IMR-90 (cell line): ENCODE results near the gene TTC31. TPM values are rescaled to one million over a fixed set of nuclear protein-coding genes. Genes with fewer than 3 reads are reported as not detected.

Experiments
- ATAC-seq: fragments of 200-7000 bp; cut with Tn5 transposase; 2 replicates; pipeline ENCODE4 v1.9.1; 2020; ENCODE audit warnings: low read depth, mild to moderate bottlenecking, moderate library complexity
- BruUV-seq: library from RNA; stranded (reverse); fragments of 400-500 nt; replicated peaks from 2 replicates; lab custom pipeline; 2021; lab: Mats Ljungman, UMichigan
- CTCF ChIA-PET: fragments of 300-600 bp; formaldehyde crosslinking; extraction: SDS; loops from one replicate; lab custom pipeline; 2021; ENCODE audit warnings: antibody characterized with exemption; lab: Yijun Ruan, JAX
- POLR2A ChIA-PET: fragments of 300-600 bp; sonication (Branson Sonifier 250); formaldehyde crosslinking; loops from one replicate; lab custom pipeline; 2022; ENCODE audit warnings: antibody characterized with exemption; ENCODE audit not compliant: unreplicated experiment; lab: Charles Lee
- DNase-seq: peaks from one replicate; pipeline ENCODE4 v3.0.0; 2013
- H2AFZ ChIP-seq: replicated peaks from 2 replicates; pipeline ENCODE3; 2013; ENCODE audit warnings: low read length, mild to moderate bottlenecking; ENCODE audit not compliant: poor library complexity
- H2AK5ac ChIP-seq: 2 replicates; pipeline ENCODE4 v1.6.1; 2013; ENCODE audit warnings: low read depth, low read length, inconsistent platforms
- H2AK9ac ChIP-seq: replicated peaks from 2 replicates; pipeline ENCODE3; 2013; ENCODE audit warnings: mild to moderate bottlenecking, low read depth, low read length, moderate library complexity; ENCODE audit not compliant: poor library complexity
- H2BK120ac ChIP-seq: 2 replicates; pipeline ENCODE4 v1.6.1; 2013; ENCODE audit warnings: low read depth, low read length, inconsistent platforms
- H2BK15ac ChIP-seq: 3 replicates; pipeline ENCODE4 v1.6.1; 2013; ENCODE audit warnings: low read depth, low read length, inconsistent platforms
- H2BK20ac ChIP-seq: 2 replicates; pipeline ENCODE4 v1.6.1; 2013; ENCODE audit warnings: low read depth, mild to moderate bottlenecking, inconsistent platforms, low read length, moderate library complexity
- H2BK5ac ChIP-seq: 2 replicates; pipeline ENCODE4 v1.6.1; 2013; ENCODE audit warnings: mild to moderate bottlenecking, low read depth, low read length, inconsistent platforms; ENCODE audit not compliant: poor library complexity, severe bottlenecking
- H3K14ac ChIP-seq: replicated peaks from 2 replicates; pipeline ENCODE4 v1.6.1; 2013; ENCODE audit warnings: low read depth, low read length, inconsistent platforms
- H3K18ac ChIP-seq: 2 replicates; pipeline ENCODE4 v1.6.1; 2013; ENCODE audit warnings: low read depth, low read length, control low read depth
- H3K23ac ChIP-seq: 2 replicates; pipeline ENCODE4 v1.6.1; 2013; ENCODE audit warnings: low read depth, low read length, inconsistent platforms
- H3K27ac ChIP-seq: 2 replicates; pipeline ENCODE4 v1.5.1; 2013; ENCODE audit warnings: mild to moderate bottlenecking, control low read depth, low read length; ENCODE audit not compliant: insufficient read depth
- H3K27me3 ChIP-seq: 2 replicates; pipeline ENCODE4 v1.6.1; 2013; ENCODE audit warnings: low read length; ENCODE audit not compliant: control insufficient read depth, insufficient read depth
- H3K36me3 ChIP-seq: 2 replicates; pipeline ENCODE4 v1.6.1; 2013; ENCODE audit warnings: low read length, mixed read lengths; ENCODE audit not compliant: control insufficient read depth, insufficient read depth
- H3K4ac ChIP-seq: 2 replicates; pipeline ENCODE4 v1.6.1; 2013; ENCODE audit warnings: low read depth, low read length, inconsistent platforms
- H3K4me1 ChIP-seq: 2 replicates; pipeline ENCODE4 v1.6.1; 2013; ENCODE audit warnings: low read length, mixed read lengths; ENCODE audit not compliant: control insufficient read depth, insufficient read depth
- H3K4me2 ChIP-seq: 2 replicates; pipeline ENCODE4 v1.6.1; 2013; ENCODE audit warnings: low read depth, mild to moderate bottlenecking, control low read depth, low read length, moderate library complexity
- H3K4me3 ChIP-seq: 2 replicates; pipeline ENCODE4 v1.5.1; 2013; ENCODE audit warnings: low read depth, mild to moderate bottlenecking, control low read depth, low read length, moderate library complexity; ENCODE audit not compliant: insufficient read depth
- H3K56ac ChIP-seq: 2 replicates; pipeline ENCODE4 v1.6.1; 2013; ENCODE audit warnings: low read length, inconsistent platforms; ENCODE audit not compliant: insufficient read depth; ENCODE audit errors: extremely low read depth
- H3K79me1 ChIP-seq, 2 experiments: 2 replicates each; pipeline ENCODE4 v1.6.1; 2013; ENCODE audit warnings: low read length in 2 of 2, inconsistent platforms in 1 of 2, low read depth in 1 of 2
- H3K9ac ChIP-seq: 2 replicates; pipeline ENCODE4 v1.6.1; 2013; ENCODE audit warnings: low read depth, low read length, control low read depth
- H3K9me1 ChIP-seq: 2 replicates; pipeline ENCODE4 v1.6.1; 2013; ENCODE audit warnings: low read length, inconsistent platforms; ENCODE audit not compliant: insufficient read depth
- H3K9me3 ChIP-seq: 2 replicates; pipeline ENCODE4 v1.6.1; 2013; ENCODE audit warnings: low read length; ENCODE audit not compliant: control insufficient read depth, insufficient read depth
- H4K20me1 ChIP-seq: 2 replicates; pipeline ENCODE4 v1.6.1; 2013; ENCODE audit warnings: low read length, inconsistent platforms; ENCODE audit not compliant: insufficient read depth
- H4K5ac ChIP-seq: 2 replicates; pipeline ENCODE4 v1.6.1; 2013; ENCODE audit warnings: mild to moderate bottlenecking, low read depth, low read length, control low read depth
- H4K8ac ChIP-seq, 2 experiments: 2 replicates each; pipeline ENCODE4 v1.6.1; 2013; ENCODE audit warnings: low read depth in 2 of 2, low read length in 2 of 2, control low read depth in 1 of 2, inconsistent platforms in 1 of 2
- H4K91ac ChIP-seq: 2 replicates; pipeline ENCODE4 v1.6.1; 2013; ENCODE audit warnings: low read depth, low read length, inconsistent platforms; ENCODE audit not compliant: insufficient read depth
- CTCF ChIP-seq: conservative IDR thresholded peaks from 2 replicates; pipeline ENCODE4 v1.5.1; 2012; ENCODE audit warnings: mild to moderate bottlenecking, low read depth, low read length, improper control_type of control experiment
- MAFK ChIP-seq: IDR thresholded peaks from 2 replicates; pipeline ENCODE4 v1.6.1; 2012; ENCODE audit warnings: low read depth, low read length, improper control_type of control experiment
- RAD21 ChIP-seq: IDR thresholded peaks from 2 replicates; pipeline ENCODE4 v1.6.1; 2012; ENCODE audit warnings: low read length, improper control_type of control experiment
- RCOR1 ChIP-seq: IDR thresholded peaks from 2 replicates; pipeline ENCODE4 v1.6.1; 2012; ENCODE audit warnings: mild to moderate bottlenecking, low read length, improper control_type of control experiment; ENCODE audit not compliant: insufficient replicate concordance
- RFX5 ChIP-seq: IDR thresholded peaks from 2 replicates; pipeline ENCODE4 v1.8.0; 2012; ENCODE audit warnings: low read depth, mild to moderate bottlenecking, low read length, moderate library complexity
- SMC3 ChIP-seq: fragments of 150-350 bp; IDR thresholded peaks from 2 replicates; pipeline ENCODE4 v1.6.1; 2016; ENCODE audit warnings: low read depth, mild to moderate bottlenecking, antibody characterized with exemption, low read length, moderate library complexity
- dilution Hi-C: fragments of 300-500 bp; cut with HindIII; formaldehyde crosslinking; loops from one replicate; pipeline ENCODE4 v1.14.3; 2018; ENCODE audit warnings: low sequenced_read_pairs; ENCODE audit not compliant: unreplicated experiment
- in situ Hi-C: fragments of 300-500 bp; cut with MboI; formaldehyde crosslinking; loops from 3 replicates; pipeline ENCODE4 v1.14.3; 2019; ENCODE audit warnings: low sequenced_read_pairs, inconsistent platforms, mixed read lengths
- intact Hi-C: fragments of 100-400 bp; cut with micrococcal nuclease; formaldehyde crosslinking; loops from 2 replicates; pipeline ENCODE4 v1.10.0; 2022
- polyA plus RNA-seq, 3 experiments: library from polyadenylated mRNA; depleted of rRNA; stranded (reverse); fragments of >200 nt; gene quantifications; 2 replicates each; pipeline ENCODE4 v1.2.3, GENCODE V29; 2012; ENCODE audit warnings: low replicate concordance in 1 of 3
- total RNA-seq: library from RNA; depleted of rRNA; stranded (reverse); fragments of >200 nt; gene quantifications from 2 replicates; pipeline ENCODE4 v1.2.3, GENCODE V29; 2012

Gene TTC31
- total and polyA plus RNA-seq, 2 of the 4 experiments (the other 2 are of a cell fraction), result 6.3 to 18.8 TPM

GRCh38 chr2:74532222-74532621 is 49.3 kb downstream of the TTC31 start:
- Histone ChIP-seq H3K4ac (no peak overlapping the region), H2AFZ (no peak overlapping the region), H2BK20ac (no peak overlapping the region), H2AK9ac (no peak overlapping the region), H3K9ac (no peak overlapping the region), H4K8ac (no peak overlapping the region), H2AK5ac (no peak overlapping the region), H3K56ac (no peak overlapping the region), H2BK5ac (no peak overlapping the region), H3K9me3 (no peaks in the 10 kb centered on the region), H3K4me3 (no peak overlapping the region), H4K91ac (no peak overlapping the region), H3K27ac (no peak overlapping the region), H3K79me1 (peaks cover 29 to 45% of the 10 kb centered on the region in 2 experiments), H2BK15ac (no peak overlapping the region), H4K5ac (no peak overlapping the region), H3K9me1 (peaks cover 17% of the 10 kb centered on the region), H3K4me1 (peaks cover 12% of the 10 kb centered on the region), H4K20me1 (peaks cover 13% of the 10 kb centered on the region), H3K14ac (no peak overlapping the region), H3K4me2 (no peak overlapping the region), H3K18ac (no peak overlapping the region), H3K36me3 (peaks cover 32% of the 10 kb centered on the region), H3K23ac (no peak overlapping the region), H3K27me3 (no peaks in the 10 kb centered on the region), H2BK120ac (no peak overlapping the region)
- peak; percentile 55 for TF ChIP-seq CTCF
- peak; percentile 67; the same call in 1 of the 2 replicates for TF ChIP-seq SMC3
- peak; percentile 65 for TF ChIP-seq RAD21
- peak; percentile 43; the same call in 1 of the 2 replicates for TF ChIP-seq MAFK
- no peak for TF ChIP-seq RCOR1
- TF ChIP-seq RFX5, result no peak
- POLR2A ChIA-PET, result no interaction called here
- intact Hi-C loops, result no loop called here
- no peak for ATAC-seq
- CTCF ChIA-PET, result interaction anchor here (0.5 to 3.0 kb wide), 4 partner anchors 19 to 56 kb away, joined by 3 to 14 read pairs (median 4); no protein-coding TSS in a partner anchor
- BruUV-seq, result no TSS peak
- in situ Hi-C loops, result no loop called here
- DNase-seq, result peak; percentile 66
- dilution Hi-C loops, result no loop called here
